Erythroblast (primary cell): ENCODE data around the gene GCLM.

Experiments
- GATA1 ChIP-seq: IDR thresholded peaks from 2 replicates; pipeline ENCODE4 v1.6.1; 2011; ENCODE audit warnings: low read depth, mild to moderate bottlenecking, control low read depth, low read length, moderate library complexity
- POLR2A ChIP-seq: IDR thresholded peaks from 2 replicates; pipeline ENCODE4 v1.6.1; 2011; ENCODE audit warnings: mild to moderate bottlenecking, low read length

- TF ChIP-seq POLR2A = no peak
- TF ChIP-seq GATA1 = no peak
Measured at GRCh38 chr1:93899543-93900207, 9.6 kb downstream of the GCLM start.
